OCI-LY7 (cell line): Measurements from ENCODE around the gene PRLHR.

Experiments
- CTCF ChIP-seq: fragments of 200-600 bp; sonication (generic); conservative IDR thresholded peaks from 2 replicates; pipeline ENCODE4 v1.5.1; 2014; ENCODE audit warnings: mild to moderate bottlenecking, antibody characterized with exemption, low read length, moderate library complexity, mixed read lengths
- EZH2phosphoT487 ChIP-seq: fragments of 200-600 bp; sonication (generic); IDR thresholded peaks from 2 replicates; pipeline ENCODE4 v1.6.1; 2018; ENCODE audit warnings: low read depth, borderline replicate concordance, mild to moderate bottlenecking, mixed run types, antibody characterized with exemption, low read length, moderate library complexity, mixed read lengths

DNA sequence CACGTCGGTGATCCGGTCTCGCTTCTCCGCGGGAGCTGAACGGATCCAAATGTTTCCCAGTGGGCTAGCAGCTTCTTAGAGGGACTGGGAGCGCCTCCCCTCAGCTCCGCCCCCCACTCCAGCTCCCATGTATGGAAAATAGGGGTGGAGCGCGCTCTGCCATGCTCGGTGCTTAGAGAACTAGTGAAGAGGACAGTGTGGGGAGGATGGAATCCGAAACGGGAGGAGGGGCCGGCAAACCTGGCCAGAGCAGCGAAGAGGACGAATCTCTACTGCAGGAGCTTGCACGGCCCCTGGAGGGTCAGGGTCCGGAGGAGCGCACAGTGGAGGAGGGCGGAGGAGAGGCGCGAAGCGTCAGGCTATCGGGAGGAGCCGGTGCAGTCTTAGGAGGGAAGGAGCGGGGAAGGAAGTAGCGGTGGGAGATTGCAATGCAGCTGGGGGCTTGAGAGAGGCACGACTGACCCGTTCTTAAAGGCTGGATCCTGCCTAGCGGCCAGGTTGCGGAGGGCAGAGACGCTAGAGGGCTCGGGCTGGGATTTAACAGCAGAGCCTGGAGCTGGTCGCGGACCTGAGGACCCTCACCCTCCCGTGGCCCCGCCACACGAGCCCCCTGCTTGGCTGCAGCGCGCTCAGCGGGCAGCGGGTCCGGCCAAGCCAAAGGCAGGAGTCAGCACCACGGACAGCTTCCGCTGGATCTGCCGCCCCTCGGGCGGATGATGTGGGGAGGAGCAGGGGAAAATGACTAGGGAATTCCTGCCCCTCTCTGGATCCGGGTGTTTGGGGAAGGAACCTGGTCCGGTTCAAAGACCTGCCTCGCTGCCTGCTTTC lies at the start of gene PRLHR:
- TF ChIP-seq CTCF (no peak), EZH2phosphoT487 (no peak)
